Gastrocnemius medialis (tissue), 4 donors: Measurements from ENCODE around the gene PTCD1. TPM values are rescaled to one million over a fixed set of nuclear protein-coding genes. Genes with fewer than 3 reads are reported as not detected.

Source experiments
- ATAC-seq, 2 donors: fragments of 150-250 bp; one replicate each; pipeline ENCODE4 v1.9.1; 2016
- DNase-seq, 2 donors: peaks; one replicate each; pipeline ENCODE4 v3.0.0-alpha.2; 2019
- H3K27ac ChIP-seq, 4 donors: fragments of 200-600 bp; sonication (generic); 1 replicate in 1 of 4; 2 replicates in 3 of 4; pipeline ENCODE4 v1.5.1; 2016 to 2018; ENCODE audit warnings: mild to moderate bottlenecking in 2 of 4, moderate library complexity in 1 of 4
- H3K27me3 ChIP-seq, 3 donors: fragments of 200-600 bp; sonication (generic) in 2 of 3; 1 replicate in 1 of 3; 2 replicates in 2 of 3; pipeline versions ENCODE4 v1.5.1 to v1.6.0; 2016 to 2019; ENCODE audit warnings: mild to moderate bottlenecking in 1 of 3, moderate library complexity in 1 of 3
- H3K36me3 ChIP-seq, 2 donors: fragments of 200-600 bp; sonication (generic) in 1 of 2; one replicate each; pipeline ENCODE4 v1.5.1; 2017 to 2018
- H3K4me1 ChIP-seq, 2 donors: fragments of 200-600 bp; sonication (generic) in 1 of 2; one replicate each; pipeline ENCODE4 v1.5.1; 2016 to 2017; ENCODE audit warnings: mild to moderate bottlenecking in 2 of 2
- H3K4me3 ChIP-seq, 4 donors: fragments of 200-600 bp; sonication (generic) in 3 of 4; 1 replicate in 1 of 4; 2 replicates in 3 of 4; pipeline ENCODE4 v1.5.1; 2016 to 2019; ENCODE audit warnings: mild to moderate bottlenecking in 2 of 4
- H3K9me3 ChIP-seq, 3 donors: fragments of 200-600 bp; sonication (generic) in 2 of 3; 1 replicate in 1 of 3; 2 replicates in 2 of 3; pipeline ENCODE4 v1.5.1; 2016 to 2019
- POLR2A ChIP-seq, 2 donors: fragments of 450-650 bp; IDR thresholded peaks; one replicate each; pipeline ENCODE4 v1.6.1; 2017; ENCODE audit warnings: antibody characterized with exemption in 2 of 2, mild to moderate bottlenecking in 2 of 2, moderate library complexity in 2 of 2
- in situ Hi-C, 4 donors: fragments of 200-750 bp; cut with MboI; loops; one replicate each; pipeline versions ENCODE4 v1.15.0 to v1.8.0; 2017; ENCODE audit warnings: low sequenced_read_pairs in 4 of 4
- intact Hi-C: fragments of 100-400 bp; cut with DNase I; formaldehyde crosslinking; loops from one replicate; pipeline ENCODE4 v1.15.1; 2023; ENCODE audit warnings: low total_unique reads
- total RNA-seq, 4 donors: library from RNA; depleted of rRNA; stranded (reverse); fragments of >200 nt; gene quantifications; one replicate each; pipeline versions ENCODE4 v1.1.0 to v1.2.3, GENCODE V29; 2016
- TF ChIP-seq, protein P1 (sequence below), 5 experiments: fragments of 450-650 bp in 3 of 5; fragments of 200-600 bp in 2 of 5; sonication (generic) in 2 of 5; IDR thresholded peaks in 4 of 5; conservative IDR thresholded peaks in 1 of 5; 1 replicate in 4 of 5; 2 replicates in 1 of 5; pipeline ENCODE4 v1.5.1; 2016 to 2019; ENCODE audit warnings: antibody characterized with exemption in 5 of 5, mild to moderate bottlenecking in 3 of 5, moderate library complexity in 3 of 5

Gene PTCD1
- total RNA-seq, 4 donors from 2014 or later, result 7.8 to 14.1 (median 10.9) TPM

DNA sequence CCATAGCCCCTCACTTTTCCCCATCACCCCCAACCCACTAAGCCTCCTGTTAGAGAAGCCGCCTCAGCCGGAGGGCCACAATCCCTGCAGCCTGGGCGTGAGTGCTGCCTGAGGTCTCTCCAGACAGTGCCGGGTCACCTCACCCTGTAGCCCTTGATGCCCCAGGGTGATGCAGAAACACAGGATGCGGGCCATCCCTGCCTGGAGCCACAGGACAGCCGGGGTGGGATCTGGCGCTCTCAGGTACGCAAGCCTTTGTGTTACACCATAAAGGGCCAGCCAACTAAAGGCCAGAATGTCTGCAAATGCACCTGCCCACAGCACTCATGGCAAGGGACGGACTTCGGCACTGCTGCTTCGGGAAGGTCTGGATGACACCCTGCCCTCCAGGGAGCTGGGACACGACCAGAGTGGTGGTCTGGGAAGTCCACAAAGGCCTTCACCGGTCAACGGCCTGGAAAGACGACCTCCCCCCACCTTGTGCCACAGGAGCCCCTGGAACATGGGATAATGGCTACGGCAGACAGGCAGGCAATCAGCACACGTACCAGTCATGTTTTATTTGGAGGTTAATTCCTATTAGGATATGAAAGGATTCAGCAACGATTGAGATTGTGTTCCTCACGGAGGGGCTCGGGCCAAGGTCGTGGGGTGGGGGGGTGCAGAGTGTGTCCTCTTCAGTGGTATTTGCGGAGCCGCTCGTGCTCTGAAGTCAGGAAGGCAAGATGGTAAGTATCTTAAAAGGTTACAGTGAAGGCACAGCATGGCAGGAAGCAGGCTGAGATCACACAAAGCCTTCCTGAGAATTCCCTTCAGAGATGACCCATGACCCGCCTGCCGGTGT, 19.3 kb upstream of the PTCD1 start:
- DNase-seq (no peak), ATAC-seq (no peak)
- Histone ChIP-seq H3K4me3 (no peak overlapping the region), H3K9me3 (no peaks in the 10 kb centered on the region), H3K27ac (no peak overlapping the region), H3K36me3 (peaks cover 2 to 62% of the 10 kb centered on the region in 2 donors), H3K4me1 (peaks cover 12 to 21% of the 10 kb centered on the region in 2 donors), H3K27me3 (no peaks in the 10 kb centered on the region)
- intact Hi-C loops, result no loop called here
- in situ Hi-C loops, result no loop called here
- TF ChIP-seq POLR2A (IDR thresholded peaks at IDR 0.05), result no peak
- TF ChIP-seq, protein P1, sequence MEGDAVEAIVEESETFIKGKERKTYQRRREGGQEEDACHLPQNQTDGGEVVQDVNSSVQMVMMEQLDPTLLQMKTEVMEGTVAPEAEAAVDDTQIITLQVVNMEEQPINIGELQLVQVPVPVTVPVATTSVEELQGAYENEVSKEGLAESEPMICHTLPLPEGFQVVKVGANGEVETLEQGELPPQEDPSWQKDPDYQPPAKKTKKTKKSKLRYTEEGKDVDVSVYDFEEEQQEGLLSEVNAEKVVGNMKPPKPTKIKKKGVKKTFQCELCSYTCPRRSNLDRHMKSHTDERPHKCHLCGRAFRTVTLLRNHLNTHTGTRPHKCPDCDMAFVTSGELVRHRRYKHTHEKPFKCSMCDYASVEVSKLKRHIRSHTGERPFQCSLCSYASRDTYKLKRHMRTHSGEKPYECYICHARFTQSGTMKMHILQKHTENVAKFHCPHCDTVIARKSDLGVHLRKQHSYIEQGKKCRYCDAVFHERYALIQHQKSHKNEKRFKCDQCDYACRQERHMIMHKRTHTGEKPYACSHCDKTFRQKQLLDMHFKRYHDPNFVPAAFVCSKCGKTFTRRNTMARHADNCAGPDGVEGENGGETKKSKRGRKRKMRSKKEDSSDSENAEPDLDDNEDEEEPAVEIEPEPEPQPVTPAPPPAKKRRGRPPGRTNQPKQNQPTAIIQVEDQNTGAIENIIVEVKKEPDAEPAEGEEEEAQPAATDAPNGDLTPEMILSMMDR (IDR thresholded peaks at IDR 0.05 in 4 of 5, conservative IDR thresholded peaks at IDR 0.05 in 1 of 5), result no peak

DNA sequence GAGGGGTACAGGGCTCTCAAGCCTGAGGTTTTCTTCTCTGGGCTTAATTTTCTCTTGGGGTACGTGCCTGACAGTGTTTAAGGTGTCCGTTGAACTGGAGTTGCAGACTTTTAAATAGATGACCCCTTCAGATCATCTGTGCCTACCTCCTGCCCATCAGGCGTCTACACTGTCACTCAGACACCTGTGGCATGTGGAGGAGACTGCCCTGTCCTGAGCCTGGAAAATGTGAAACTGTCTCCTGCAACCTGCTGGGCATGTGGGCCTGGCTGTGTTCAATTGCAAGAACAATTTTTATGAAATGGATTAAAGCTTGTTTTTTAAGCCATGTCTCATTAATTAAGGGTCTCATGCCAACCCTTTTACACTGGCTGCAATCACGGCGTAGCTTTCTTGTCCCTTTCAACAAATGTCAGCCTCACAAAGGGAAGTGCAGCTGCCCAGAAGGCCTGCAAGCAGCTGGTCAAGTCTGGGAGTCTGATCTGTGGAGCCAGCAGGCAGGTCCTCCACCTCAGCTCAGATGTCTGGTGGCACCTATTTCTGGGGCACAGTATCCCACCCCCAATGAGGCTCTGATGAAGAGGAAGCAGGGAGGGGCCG, 18.6 kb upstream of the PTCD1 start:
- Histone ChIP-seq H3K36me3 (peaks cover 2 to 62% of the 10 kb centered on the region in 2 donors), H3K27ac (peak overlapping the region in 1 of 4 donors; percentile 48), H3K27me3 (no peaks in the 10 kb centered on the region), H3K4me3 (no peak overlapping the region), H3K9me3 (no peaks in the 10 kb centered on the region), H3K4me1 (peaks cover 12 to 17% of the 10 kb centered on the region in 2 donors)
- ATAC-seq (no peak), DNase-seq (no peak)
- in situ Hi-C loops (no loop called here), intact Hi-C loops (no loop called here)
- TF ChIP-seq POLR2A (IDR thresholded peaks at IDR 0.05), result no peak
- TF ChIP-seq, protein P1 (IDR thresholded peaks at IDR 0.05 in 4 of 5, conservative IDR thresholded peaks at IDR 0.05 in 1 of 5), result no peak

DNA sequence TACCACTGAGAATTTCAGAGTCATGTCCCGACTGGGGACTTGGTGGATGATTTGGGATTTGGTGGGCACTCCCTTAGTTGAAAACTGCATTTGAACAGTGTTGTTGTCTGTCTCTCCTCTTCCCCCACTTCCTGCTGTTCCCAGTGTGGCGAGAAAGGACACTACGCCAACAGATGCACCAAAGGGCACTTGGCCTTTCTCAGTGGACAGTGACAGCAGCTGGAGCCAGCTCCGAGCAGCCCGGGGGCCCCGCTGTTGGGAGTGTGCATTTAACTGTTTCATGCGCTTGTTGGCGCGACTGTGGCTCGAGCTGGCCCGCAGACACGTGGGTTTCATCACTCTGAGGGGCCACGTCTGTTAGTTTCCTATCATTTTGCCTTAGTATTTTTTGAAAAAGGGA, 17.7 kb upstream of the PTCD1 start:
- H3K27me3 ChIP-seq, result no peaks in the 10 kb centered on the region
- TF ChIP-seq, protein P1 (IDR thresholded peaks at IDR 0.05 in 4 of 5, conservative IDR thresholded peaks at IDR 0.05 in 1 of 5), result no peak
- TF ChIP-seq POLR2A (IDR thresholded peaks at IDR 0.05), result no peak
- in situ Hi-C loops (no loop called here), intact Hi-C loops (no loop called here)
- peaks cover 11 to 17% of the 10 kb centered on the region in 2 donors for H3K4me1 ChIP-seq
- peaks cover 2 to 63% of the 10 kb centered on the region in 2 donors for H3K36me3 ChIP-seq
- no peak for DNase-seq
- no peaks in the 10 kb centered on the region for H3K9me3 ChIP-seq
- no peak overlapping the region for H3K4me3 ChIP-seq
- ATAC-seq, result no peak
- peak overlapping the region in 1 of 4 donors; percentile 48 for H3K27ac ChIP-seq

DNA sequence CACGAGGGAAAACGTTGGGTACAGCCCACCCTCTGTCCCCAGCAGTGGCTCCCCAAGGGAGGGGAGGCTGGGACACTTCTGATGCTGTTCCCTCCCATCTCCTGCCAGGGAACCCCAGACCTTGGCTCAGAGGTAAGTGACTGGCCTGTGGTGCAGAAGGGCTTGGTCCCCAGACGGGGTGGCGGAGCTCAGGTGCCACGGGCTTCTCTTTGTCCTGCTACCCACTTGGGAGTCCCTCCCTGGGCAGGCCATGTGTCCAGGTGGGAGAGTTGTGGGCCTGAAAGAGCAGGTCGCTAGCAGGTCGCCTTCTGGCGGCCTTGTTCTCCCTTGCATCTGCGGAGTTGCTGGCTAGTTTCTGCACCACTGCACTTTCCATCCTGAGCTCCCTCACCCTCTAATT, 17.3 kb upstream of the PTCD1 start:
- DNase-seq (no peak), ATAC-seq (no peak)
- in situ Hi-C loops, result no loop called here
- Histone ChIP-seq H3K9me3 (no peaks in the 10 kb centered on the region), H3K27ac (no peak overlapping the region), H3K36me3 (peaks cover 2 to 67% of the 10 kb centered on the region in 2 donors), H3K4me1 (peaks cover 7 to 14% of the 10 kb centered on the region in 2 donors), H3K27me3 (no peaks in the 10 kb centered on the region), H3K4me3 (no peak overlapping the region)
- intact Hi-C loops, result no loop called here
- TF ChIP-seq POLR2A (IDR thresholded peaks at IDR 0.05), result no peak
- TF ChIP-seq, protein P1 (IDR thresholded peaks at IDR 0.05 in 4 of 5, conservative IDR thresholded peaks at IDR 0.05 in 1 of 5), result no peak
